ENCODE data around the gene RPL4.
"Not testable (repeated sequence)": the region's sequence is repeated elsewhere in the genome, so short reads cannot be mapped to it uniquely, and the experiment has no call there.

Gene RPL4

DNA sequence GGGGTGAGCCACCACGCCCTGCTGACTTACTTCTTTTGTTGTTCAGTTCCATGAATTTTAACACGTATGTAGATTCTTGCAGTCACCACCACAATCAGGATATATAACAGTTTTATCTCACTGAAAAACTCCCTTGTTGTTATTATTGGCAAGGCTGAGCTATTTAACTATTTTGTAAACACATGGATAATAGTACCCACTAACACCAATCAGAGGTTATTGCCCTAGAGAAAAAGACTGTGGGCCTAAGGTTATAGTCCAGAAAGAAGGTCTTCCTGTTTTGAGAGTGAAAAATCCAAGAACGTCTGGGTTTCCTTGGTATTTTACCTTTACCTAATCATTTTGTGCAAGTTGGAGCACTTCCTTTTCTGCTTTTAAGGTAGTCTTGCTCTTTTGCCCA, 9.9 kb upstream of the RPL4 start:
- no peak overlapping the region for H3K4me3 ChIP-seq (ENCODE audit: low read length)
- no peak for DNase-seq (ENCODE audit: low read depth)
- TF ChIP-seq, protein P1, sequence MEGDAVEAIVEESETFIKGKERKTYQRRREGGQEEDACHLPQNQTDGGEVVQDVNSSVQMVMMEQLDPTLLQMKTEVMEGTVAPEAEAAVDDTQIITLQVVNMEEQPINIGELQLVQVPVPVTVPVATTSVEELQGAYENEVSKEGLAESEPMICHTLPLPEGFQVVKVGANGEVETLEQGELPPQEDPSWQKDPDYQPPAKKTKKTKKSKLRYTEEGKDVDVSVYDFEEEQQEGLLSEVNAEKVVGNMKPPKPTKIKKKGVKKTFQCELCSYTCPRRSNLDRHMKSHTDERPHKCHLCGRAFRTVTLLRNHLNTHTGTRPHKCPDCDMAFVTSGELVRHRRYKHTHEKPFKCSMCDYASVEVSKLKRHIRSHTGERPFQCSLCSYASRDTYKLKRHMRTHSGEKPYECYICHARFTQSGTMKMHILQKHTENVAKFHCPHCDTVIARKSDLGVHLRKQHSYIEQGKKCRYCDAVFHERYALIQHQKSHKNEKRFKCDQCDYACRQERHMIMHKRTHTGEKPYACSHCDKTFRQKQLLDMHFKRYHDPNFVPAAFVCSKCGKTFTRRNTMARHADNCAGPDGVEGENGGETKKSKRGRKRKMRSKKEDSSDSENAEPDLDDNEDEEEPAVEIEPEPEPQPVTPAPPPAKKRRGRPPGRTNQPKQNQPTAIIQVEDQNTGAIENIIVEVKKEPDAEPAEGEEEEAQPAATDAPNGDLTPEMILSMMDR (conservative IDR thresholded peaks at IDR 0.05; ENCODE audit: low read length): no peak

DNA sequence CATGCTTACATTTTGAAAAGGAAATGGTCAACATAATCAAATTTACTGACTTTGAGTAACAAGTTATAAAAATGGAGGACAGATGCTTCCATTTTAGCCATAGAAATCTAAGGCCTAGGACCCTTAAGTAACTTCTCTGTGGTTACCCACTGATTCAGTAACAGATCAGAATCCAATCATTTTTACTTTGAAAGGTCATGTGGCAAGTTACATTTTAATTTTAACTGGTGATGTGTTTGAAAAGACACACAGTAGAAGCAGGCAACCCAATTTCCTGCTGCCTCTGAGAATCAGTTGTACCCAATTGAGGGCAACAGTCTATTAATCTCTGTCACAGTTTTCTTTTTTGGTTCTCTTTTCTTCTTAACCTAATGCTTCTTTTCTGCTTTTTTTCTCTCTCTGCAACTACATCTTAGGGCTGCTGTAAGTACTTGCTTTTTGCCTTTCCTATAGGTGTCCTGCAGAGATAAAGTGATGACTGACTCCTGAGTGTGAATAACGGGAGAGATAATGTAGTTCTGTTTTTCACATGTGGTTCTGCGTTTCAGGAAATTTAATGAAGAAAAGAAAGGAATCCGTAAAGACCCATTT, 3.7 kb upstream of the RPL4 start:
- TF ChIP-seq, protein P1 (conservative IDR thresholded peaks at IDR 0.05; ENCODE audit: low read length): no peak
- no peak overlapping the region for H3K4me3 ChIP-seq (ENCODE audit: low read length)
- no peak for DNase-seq (ENCODE audit: low read depth)

DNA sequence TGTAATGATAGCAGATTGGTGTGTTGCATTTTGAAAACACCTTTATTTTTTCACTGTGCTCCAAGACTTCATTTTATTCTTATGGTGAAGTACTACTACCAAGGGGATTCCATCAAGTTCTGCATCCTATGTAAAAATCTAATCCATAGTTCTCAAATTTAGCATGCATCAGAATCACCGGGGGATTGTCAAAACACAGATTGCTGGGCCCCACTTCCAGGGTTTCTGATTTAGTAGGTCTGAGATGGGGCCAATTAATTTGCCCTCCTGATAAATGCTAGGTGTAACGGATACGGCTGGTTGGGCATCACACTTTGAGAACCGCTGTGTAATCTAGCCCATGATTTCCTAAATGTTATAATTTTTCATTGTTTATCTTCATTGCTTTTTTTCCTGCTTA, 1.2 kb upstream of the RPL4 start:
- no peak for DNase-seq (ENCODE audit: low read depth)

DNA sequence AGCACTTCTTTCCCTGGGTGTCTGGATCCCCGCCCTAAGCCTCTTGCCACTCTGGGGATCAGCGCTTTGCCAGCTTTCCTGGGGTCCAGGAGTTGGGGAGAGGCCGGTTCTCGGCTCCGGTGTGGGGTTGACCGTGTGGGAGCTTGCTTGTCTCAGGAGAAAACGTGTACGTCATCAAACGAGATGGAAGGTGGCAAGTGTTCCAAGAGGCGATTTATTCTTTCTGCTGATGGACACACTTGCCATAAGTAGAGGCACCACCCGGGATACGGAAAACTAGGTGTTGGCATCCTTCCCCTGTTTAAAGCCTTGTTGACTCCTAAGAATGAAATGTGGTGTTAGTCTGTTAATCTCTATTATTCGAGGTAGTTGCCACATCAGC, 766 bp upstream of the RPL4 start:
- peak overlapping the region; percentile 98 for H3K4me3 ChIP-seq (ENCODE audit: low read length)
- TF ChIP-seq, protein P1 (conservative IDR thresholded peaks at IDR 0.05; ENCODE audit: low read length): no peak
- DNase-seq (ENCODE audit: low read depth): peak; percentile 31

More for the DNA sequence above, 1.2 kb upstream of the RPL4 start:
- peak overlapping the region; percentile 98 for H3K4me3 ChIP-seq (ENCODE audit: low read length)
- TF ChIP-seq, protein P1 (conservative IDR thresholded peaks at IDR 0.05; ENCODE audit: low read length): no peak

DNA sequence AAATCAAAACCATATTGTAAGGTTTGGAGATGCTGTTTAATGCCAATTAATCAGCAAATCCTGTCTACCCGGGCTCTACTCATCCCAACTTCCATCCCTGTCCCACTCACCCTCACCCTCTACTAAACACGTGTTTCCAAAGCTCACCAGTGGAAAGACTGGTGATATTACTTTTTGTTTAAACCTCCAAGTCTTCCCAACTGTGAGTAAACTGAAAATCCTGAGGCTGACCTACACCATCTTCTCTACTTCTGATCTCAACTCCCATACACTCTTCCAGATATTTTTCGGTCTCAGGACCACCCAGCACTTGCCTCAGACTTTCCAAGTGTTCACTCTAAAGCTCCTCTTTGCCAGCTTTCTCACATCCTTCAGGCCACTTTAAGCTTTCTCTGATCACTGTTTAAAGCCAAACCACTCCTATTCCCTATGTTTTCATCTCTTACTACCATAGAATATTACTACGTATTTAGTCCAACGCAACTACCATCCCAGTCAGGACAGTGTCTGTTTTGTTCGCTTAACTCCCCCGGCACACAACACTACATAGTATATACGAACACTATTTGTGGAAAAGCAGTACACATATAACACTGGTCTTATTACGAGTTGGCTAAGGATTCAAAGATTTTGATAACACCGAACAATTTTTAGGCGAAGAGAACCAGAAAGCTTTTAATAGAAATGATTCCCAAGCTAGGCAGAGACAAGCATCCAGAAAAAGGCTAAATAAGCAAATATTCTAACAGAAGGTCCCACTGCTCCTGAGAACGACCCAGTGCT, 684 bp downstream of the RPL4 start:
- DNase-seq (ENCODE audit: low read depth): no peak
- TF ChIP-seq, protein P1 (conservative IDR thresholded peaks at IDR 0.05; ENCODE audit: low read length): no peak
- H3K4me3 ChIP-seq (ENCODE audit: low read length): peak overlapping the region; percentile 98

DNA sequence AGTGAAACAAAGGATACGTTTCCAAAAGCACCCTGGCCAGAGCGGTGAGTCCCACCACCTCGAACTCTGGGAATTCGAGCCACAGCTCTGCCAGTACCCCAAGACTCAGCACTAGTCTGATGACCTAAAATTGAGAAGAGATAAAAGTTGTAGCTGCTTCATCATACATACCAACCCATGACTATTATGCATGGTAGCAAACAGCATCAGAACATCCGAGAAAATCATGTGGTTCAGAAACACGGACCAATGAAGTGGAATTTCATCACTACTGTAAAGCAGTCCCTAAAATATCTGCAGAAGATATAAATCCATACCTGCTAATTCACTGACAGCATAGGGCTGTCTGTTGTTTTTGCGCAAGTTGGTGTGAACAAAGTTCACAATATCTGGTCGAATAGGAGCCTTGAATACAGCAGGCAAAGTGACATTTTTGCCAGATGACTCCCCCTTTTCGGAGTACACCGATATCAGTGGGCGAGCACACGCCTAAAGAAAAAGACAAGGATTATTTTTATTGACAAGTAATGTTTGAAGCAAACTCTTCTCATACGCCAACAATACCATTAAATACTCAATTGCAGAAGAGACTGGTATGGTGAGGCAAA, 1.5 kb downstream of the RPL4 start:
- H3K4me3 ChIP-seq (ENCODE audit: low read length): peak overlapping the region; percentile 98
- peak; percentile 24 for DNase-seq (ENCODE audit: low read depth)

DNA sequence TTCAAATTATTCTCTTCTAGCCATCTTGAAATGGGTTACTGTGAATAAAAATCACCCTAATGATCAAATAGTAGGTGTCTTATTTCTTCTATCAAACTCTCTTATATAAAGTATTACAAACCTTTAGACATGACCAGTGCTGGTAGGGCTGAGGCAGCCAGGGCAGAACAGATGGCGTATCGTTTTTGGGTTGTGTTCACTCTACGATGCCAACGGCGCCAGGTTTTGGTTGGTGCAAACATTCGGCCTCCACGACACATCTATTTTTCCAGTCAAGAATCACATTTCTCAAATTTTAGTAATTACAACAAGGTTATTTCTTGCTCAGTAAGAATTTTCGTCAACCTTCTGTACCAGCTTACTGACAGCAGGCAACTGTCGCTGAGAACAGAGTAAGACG, 2.2 kb downstream of the RPL4 start:
- peak overlapping the region; percentile 98 for H3K4me3 ChIP-seq (ENCODE audit: low read length)
- DNase-seq (ENCODE audit: low read depth): no peak
- TF ChIP-seq, protein P1 (conservative IDR thresholded peaks at IDR 0.05; ENCODE audit: low read length): no peak

DNA sequence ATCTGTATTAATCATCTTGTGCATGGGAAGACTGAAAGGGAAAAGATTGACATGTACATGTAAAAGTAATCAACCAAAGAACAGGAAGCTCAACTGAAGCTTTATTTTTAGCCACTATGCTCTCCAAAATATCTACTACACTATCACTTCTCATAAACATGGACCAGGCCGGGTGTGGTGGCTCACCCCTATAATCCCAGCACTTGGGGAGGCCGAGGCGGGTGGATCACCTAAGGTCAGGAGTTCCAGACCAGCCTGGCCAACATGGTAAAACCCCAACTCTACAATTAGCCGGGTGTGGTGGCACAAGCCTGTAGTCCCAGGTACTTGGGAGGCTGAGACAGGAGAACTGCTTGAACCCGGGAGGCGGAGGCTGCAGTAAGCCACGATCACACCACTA, 4.3 kb downstream of the RPL4 start:
- not testable (repeated sequence) for DNase-seq (ENCODE audit: low read depth); H3K4me3 ChIP-seq (ENCODE audit: low read length)
